Effector memory CD8-positive, alpha-beta T cell (primary cell): ENCODE measurements around the gene MDK.

Experiments used
- ATAC-seq: fragments of 150-1000 bp; cut with Tn5 transposase; replicated peaks from 2 replicates; pipeline ENCODE4 v1.10.0; 2021; ENCODE audit warnings: mild to moderate bottlenecking, moderate library complexity
- DNase-seq, 3 experiments: peaks; one replicate each; pipeline ENCODE4 v3.0.0; 2021
- H3K27ac Mint-ChIP-seq, 2 donors: one replicate each; pipeline ENCODE4 v1.8.0; 2022; ENCODE audit warnings: mild to moderate bottlenecking in 2 of 2, mixed read lengths in 2 of 2, moderate library complexity in 2 of 2
- H3K27me3 Mint-ChIP-seq, 2 donors: one replicate each; pipeline ENCODE4 v1.8.0; 2022; ENCODE audit warnings: mixed read lengths in 2 of 2
- H3K36me3 Mint-ChIP-seq: one replicate; pipeline ENCODE4 v1.8.0; 2022; ENCODE audit warnings: mild to moderate bottlenecking, moderate library complexity, mixed read lengths; ENCODE audit not compliant: insufficient read depth
- H3K4me1 Mint-ChIP-seq, 2 donors: one replicate each; pipeline ENCODE4 v1.8.0; 2022; ENCODE audit warnings: low read depth in 2 of 2, mixed read lengths in 2 of 2
- H3K4me3 Mint-ChIP-seq, 2 donors: one replicate each; pipeline ENCODE4 v1.8.0; 2022; ENCODE audit warnings: mild to moderate bottlenecking in 2 of 2, mixed read lengths in 2 of 2, moderate library complexity in 2 of 2
- H3K9me3 Mint-ChIP-seq, 2 donors: one replicate each; pipeline ENCODE4 v1.8.0; 2022; ENCODE audit warnings: mixed read lengths in 2 of 2
- total RNA-seq, 9 experiments: gene quantifications; one replicate each; lab custom pipeline; 2026; lab: John Stamatoyannopoulos, UW

Gene MDK, protein sequence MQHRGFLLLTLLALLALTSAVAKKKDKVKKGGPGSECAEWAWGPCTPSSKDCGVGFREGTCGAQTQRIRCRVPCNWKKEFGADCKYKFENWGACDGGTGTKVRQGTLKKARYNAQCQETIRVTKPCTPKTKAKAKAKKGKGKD
- 0 to 5.4 (median 0.88) reads per million in 9 experiments for total RNA-seq

- Mint-ChIP-seq H3K4me1 (peaks cover 8 to 14% of the 10 kb centered on the region in 2 donors), H3K4me3 (peak within 1 kb of the TSS; percentile 74 to 82), H3K9me3 (no peaks in the 10 kb centered on the region), H3K27me3 (peaks cover 17 to 42% of the 10 kb centered on the region in 2 donors), H3K27ac (peak within 1 kb of the TSS; percentile 35 to 89), H3K36me3 (peaks cover 40% of the 10 kb centered on the region)
- ATAC-seq, result peak; percentile 10
- no peak for DNase-seq
Measured at GRCh38 chr11:46381048-46381818, at the start of gene MDK. Gene MDK (plus strand): TSS chr11:46381669. CDS start chr11:46382058, 389 bp downstream.

DNA sequence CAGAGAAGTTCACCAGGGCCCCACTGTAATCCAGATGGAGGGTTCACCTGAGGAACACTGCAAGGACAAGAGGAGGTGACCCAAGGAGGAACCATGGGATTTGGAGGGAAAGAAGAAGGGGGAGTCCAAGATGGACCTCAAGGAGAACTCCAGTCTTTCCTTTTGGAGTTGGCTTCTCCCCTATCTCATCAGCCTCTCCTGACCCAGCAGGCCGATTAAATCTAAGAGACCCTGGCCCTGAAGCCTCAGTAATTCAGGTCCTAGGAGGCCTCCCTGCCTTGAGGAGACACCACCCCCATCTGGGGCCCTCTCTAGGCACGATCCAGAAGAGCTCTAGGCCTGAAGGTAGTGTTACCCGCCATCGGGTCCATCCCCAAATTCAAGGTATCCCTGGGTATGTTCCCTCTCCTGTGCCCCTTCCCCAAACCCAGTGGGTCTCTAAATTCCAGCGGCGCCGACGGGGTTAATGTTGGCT is 49.3 kb upstream of the MDK start:
- Mint-ChIP-seq H3K27ac (no peak overlapping the region), H3K9me3 (no peaks in the 10 kb centered on the region), H3K4me1 (peaks cover 13 to 25% of the 10 kb centered on the region in 2 donors), H3K4me3 (peak overlapping the region; percentile 29 to 68), H3K27me3 (peaks cover 52 to 96% of the 10 kb centered on the region in 2 donors), H3K36me3 (no peaks in the 10 kb centered on the region)
- DNase-seq (no peak), ATAC-seq (no peak)

- H3K27me3 Mint-ChIP-seq, result peaks cover 51 to 95% of the 10 kb centered on the region in 2 donors
- peaks cover 13 to 25% of the 10 kb centered on the region in 2 donors for H3K4me1 Mint-ChIP-seq
- H3K27ac Mint-ChIP-seq, result no peak overlapping the region
- peak; percentile 61 for ATAC-seq
- peak overlapping the region; percentile 29 to 69 for H3K4me3 Mint-ChIP-seq
- no peaks in the 10 kb centered on the region for H3K36me3 Mint-ChIP-seq
- no peaks in the 10 kb centered on the region for H3K9me3 Mint-ChIP-seq
- no peak for DNase-seq
Measured at GRCh38 chr11:46332568-46333393, 48.7 kb upstream of the MDK start.

DNA sequence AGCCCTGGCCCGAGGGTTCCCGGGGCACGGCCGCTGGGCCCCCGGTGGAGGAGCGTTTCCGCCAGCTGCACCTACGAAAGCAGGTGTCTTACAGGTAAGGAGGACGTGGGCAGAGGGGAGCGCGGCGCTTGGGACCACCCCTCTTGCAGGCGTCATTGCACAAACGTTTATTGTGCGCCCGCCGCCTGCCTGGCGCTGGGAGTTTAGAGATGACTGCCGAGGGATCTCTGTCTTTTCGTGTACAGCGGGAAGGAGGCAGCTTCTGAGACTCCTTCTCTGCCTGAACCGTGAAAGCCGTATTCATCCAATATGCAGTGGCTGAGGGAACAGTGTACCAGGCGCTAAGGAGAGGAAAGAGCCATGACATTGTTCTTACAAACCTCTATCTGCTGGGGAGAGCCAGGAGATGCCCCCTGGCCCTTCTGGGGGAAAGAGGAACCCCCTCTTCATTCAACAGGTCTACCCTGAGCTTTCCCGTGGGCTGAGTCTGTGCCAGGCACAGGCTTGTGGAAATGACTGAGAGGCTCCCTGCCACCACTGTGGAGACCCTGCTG is 48.0 kb upstream of the MDK start:
- no peaks in the 10 kb centered on the region for H3K36me3 Mint-ChIP-seq
- no peaks in the 10 kb centered on the region for H3K9me3 Mint-ChIP-seq
- no peak overlapping the region for H3K27ac Mint-ChIP-seq
- DNase-seq (no peak), ATAC-seq (peak; percentile 49)
- H3K4me1 Mint-ChIP-seq, result peaks cover 13 to 25% of the 10 kb centered on the region in 2 donors
- peak overlapping the region; percentile 29 to 69 for H3K4me3 Mint-ChIP-seq
- H3K27me3 Mint-ChIP-seq, result peaks cover 51 to 94% of the 10 kb centered on the region in 2 donors

DNA sequence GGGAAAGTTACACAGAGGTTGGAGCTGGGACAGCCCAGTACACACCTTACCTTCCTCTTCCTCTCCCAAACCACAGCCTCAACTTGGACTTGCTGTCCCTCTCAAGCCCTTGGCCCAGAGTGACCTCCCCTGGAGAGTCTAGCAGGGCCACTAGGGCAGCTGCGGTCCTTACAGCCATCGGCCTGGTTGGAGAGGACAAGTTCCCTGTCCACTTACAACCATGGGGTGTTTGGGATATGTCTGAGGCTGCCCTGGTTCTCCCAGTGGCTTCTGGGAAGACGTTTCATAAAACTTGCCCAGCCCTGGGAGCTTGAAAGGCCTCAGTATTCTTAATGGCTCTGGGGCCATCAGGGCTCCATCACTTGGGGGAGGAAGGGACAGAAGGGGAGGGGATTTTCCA is 47.3 kb upstream of the MDK start:
- H3K4me3 Mint-ChIP-seq, result peak overlapping the region in 1 of 2 donors; percentile 69
- no peaks in the 10 kb centered on the region for H3K9me3 Mint-ChIP-seq
- H3K36me3 Mint-ChIP-seq, result no peaks in the 10 kb centered on the region
- DNase-seq (no peak), ATAC-seq (no peak)
- peaks cover 50 to 93% of the 10 kb centered on the region in 2 donors for H3K27me3 Mint-ChIP-seq
- H3K4me1 Mint-ChIP-seq, result peaks cover 13 to 25% of the 10 kb centered on the region in 2 donors
- H3K27ac Mint-ChIP-seq, result no peak overlapping the region

GRCh38 chr11:46335271-46335670 is 46.2 kb upstream of the MDK start:
- no peak overlapping the region for H3K27ac Mint-ChIP-seq
- H3K36me3 Mint-ChIP-seq, result no peaks in the 10 kb centered on the region
- H3K4me1 Mint-ChIP-seq, result peaks cover 13 to 22% of the 10 kb centered on the region in 2 donors
- DNase-seq (no peak), ATAC-seq (no peak)
- peaks cover 39 to 82% of the 10 kb centered on the region in 2 donors for H3K27me3 Mint-ChIP-seq
- H3K4me3 Mint-ChIP-seq, result no peak overlapping the region
- H3K9me3 Mint-ChIP-seq, result no peaks in the 10 kb centered on the region

GRCh38 chr11:46335890-46336562 is 45.4 kb upstream of the MDK start:
- no peaks in the 10 kb centered on the region for H3K36me3 Mint-ChIP-seq
- H3K4me1 Mint-ChIP-seq, result peaks cover 12 to 16% of the 10 kb centered on the region in 2 donors
- no peaks in the 10 kb centered on the region for H3K9me3 Mint-ChIP-seq
- DNase-seq, result no peak
- H3K27ac Mint-ChIP-seq, result no peak overlapping the region
- peaks cover 31 to 75% of the 10 kb centered on the region in 2 donors for H3K27me3 Mint-ChIP-seq
- ATAC-seq, result no peak
- H3K4me3 Mint-ChIP-seq, result no peak overlapping the region

GRCh38 chr11:46336563-46337180 is 44.8 kb upstream of the MDK start:
- H3K4me1 Mint-ChIP-seq, result peaks cover 6 to 10% of the 10 kb centered on the region in 2 donors
- no peak overlapping the region for H3K4me3 Mint-ChIP-seq
- no peaks in the 10 kb centered on the region for H3K9me3 Mint-ChIP-seq

GRCh38 chr11:46337626-46338345 is 43.7 kb upstream of the MDK start:
- no peaks in the 10 kb centered on the region for H3K9me3 Mint-ChIP-seq
- H3K36me3 Mint-ChIP-seq, result no peaks in the 10 kb centered on the region
- ATAC-seq, result no peak
- no peak overlapping the region for H3K27ac Mint-ChIP-seq
- no peak overlapping the region for H3K4me3 Mint-ChIP-seq
- H3K4me1 Mint-ChIP-seq, result peaks cover 3 to 12% of the 10 kb centered on the region in 2 donors
- H3K27me3 Mint-ChIP-seq, result peaks cover 21 to 59% of the 10 kb centered on the region in 2 donors
- no peak for DNase-seq

More at GRCh38 chr11:46336563-46337180, 44.8 kb upstream of the MDK start:
- DNase-seq (no peak), ATAC-seq (no peak)
- Mint-ChIP-seq H3K27me3 (peaks cover 25 to 68% of the 10 kb centered on the region in 2 donors), H3K36me3 (no peaks in the 10 kb centered on the region), H3K27ac (no peak overlapping the region)

DNA sequence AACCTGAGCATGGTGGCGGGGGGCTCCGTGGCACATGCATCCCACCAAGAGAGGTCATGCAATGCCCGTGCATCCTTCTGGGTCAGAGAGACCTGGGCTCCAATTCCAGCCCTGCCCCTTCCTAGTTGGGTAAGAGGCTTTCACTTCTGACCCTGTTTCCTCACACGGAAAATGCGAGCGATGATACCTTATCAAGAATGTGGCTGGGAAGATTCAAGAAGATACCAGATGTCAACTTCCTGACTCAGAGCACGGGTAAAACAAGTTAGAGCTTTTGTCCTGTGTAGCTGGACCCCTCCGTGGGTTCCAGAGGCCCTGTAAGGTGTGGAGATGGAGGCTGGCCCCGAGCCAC is 42.9 kb upstream of the MDK start:
- DNase-seq (no peak), ATAC-seq (no peak)
- Mint-ChIP-seq H3K36me3 (peaks cover under 1% of the 10 kb centered on the region), H3K27me3 (peaks cover 21 to 53% of the 10 kb centered on the region in 2 donors), H3K27ac (no peak overlapping the region), H3K9me3 (no peaks in the 10 kb centered on the region), H3K4me1 (peaks cover under 1 to 9% of the 10 kb centered on the region in 2 donors), H3K4me3 (no peak overlapping the region)

GRCh38 chr11:46338988-46339666 is 42.3 kb upstream of the MDK start:
- Mint-ChIP-seq H3K4me1 (peaks cover 0 to 9% of the 10 kb centered on the region in 2 donors), H3K27ac (no peak overlapping the region), H3K4me3 (no peak overlapping the region), H3K9me3 (no peaks in the 10 kb centered on the region), H3K27me3 (peaks cover 20 to 47% of the 10 kb centered on the region in 2 donors), H3K36me3 (peaks cover 4% of the 10 kb centered on the region)
- no peak for ATAC-seq
- DNase-seq, result no peak
